Progenitor cell of endocrine pancreas (in vitro differentiated cells): Measurements from ENCODE around the gene GRM8. TPM values are rescaled to one million over a fixed set of nuclear protein-coding genes. Genes with fewer than 3 reads are reported as not detected.

Experiments used
- DNase-seq: peaks from one replicate; pipeline ENCODE4 v3.0.0; 2021; ENCODE audit warnings: low spot score; ENCODE audit not compliant: unreplicated experiment
- H3K27ac Mint-ChIP-seq: 2 replicates; pipeline ENCODE4 v1.8.0; 2021; ENCODE audit warnings: mild to moderate bottlenecking, moderate library complexity, mixed read lengths
- H3K27me3 Mint-ChIP-seq: 2 replicates; pipeline ENCODE4 v1.8.0; 2021; ENCODE audit warnings: mixed read lengths
- H3K36me3 Mint-ChIP-seq: 2 replicates; pipeline ENCODE4 v1.8.0; 2022; ENCODE audit warnings: mixed read lengths; ENCODE audit not compliant: insufficient read depth
- H3K4me1 Mint-ChIP-seq: 2 replicates; pipeline ENCODE4 v1.8.0; 2021; ENCODE audit warnings: low read depth, mixed read lengths
- H3K4me3 Mint-ChIP-seq: 2 replicates; pipeline ENCODE4 v1.8.0; 2021; ENCODE audit warnings: low read depth, mild to moderate bottlenecking, moderate library complexity, mixed read lengths
- H3K9me3 Mint-ChIP-seq: 2 replicates; pipeline ENCODE4 v1.8.0; 2021; ENCODE audit warnings: low read depth, mixed read lengths
- CTCF ChIP-seq: fragments of 200-600 bp; sonication (generic); IDR thresholded peaks from one replicate; pipeline ENCODE4 v1.5.0; 2021; ENCODE audit warnings: antibody characterized with exemption, mild to moderate bottlenecking; ENCODE audit not compliant: unreplicated experiment
- total RNA-seq: library from RNA; stranded (reverse); gene quantifications from 2 replicates; pipeline ENCODE4 v1.2.1, GENCODE V29; 2021

The GRM8 gene
- total RNA-seq, 1 donor from 2014 or later: 4.2 TPM

- H3K27ac Mint-ChIP-seq: no peak overlapping the region
- peaks cover 5% of the 10 kb centered on the region for H3K4me1 Mint-ChIP-seq
- DNase-seq: no peak
- no peaks in the 10 kb centered on the region for H3K9me3 Mint-ChIP-seq
- H3K27me3 Mint-ChIP-seq: peaks cover 74% of the 10 kb centered on the region
- H3K4me3 Mint-ChIP-seq: peak overlapping the region; percentile 82
- H3K36me3 Mint-ChIP-seq: no peaks in the 10 kb centered on the region
- TF ChIP-seq CTCF: no peak
Observed at GRCh38 chr7:127254163-127254684, 1.5 kb upstream of the GRM8 start.

GRCh38 chr7:127253281-127254162 lies 781 bp upstream of the GRM8 start:
- peak; percentile 87 for TF ChIP-seq CTCF
- H3K4me3 Mint-ChIP-seq: peak overlapping the region; percentile 82
- DNase-seq: peak; percentile 74
- peaks cover 5% of the 10 kb centered on the region for H3K4me1 Mint-ChIP-seq
- no peaks in the 10 kb centered on the region for H3K36me3 Mint-ChIP-seq
- no peaks in the 10 kb centered on the region for H3K9me3 Mint-ChIP-seq
- H3K27me3 Mint-ChIP-seq: peaks cover 76% of the 10 kb centered on the region
- no peak overlapping the region for H3K27ac Mint-ChIP-seq

GRCh38 chr7:127252377-127252713 lies 396 bp downstream of the GRM8 start:
- Mint-ChIP-seq H3K27me3 (peaks cover 77% of the 10 kb centered on the region), H3K27ac (peak overlapping the region; percentile 33)
- no peak for TF ChIP-seq CTCF

GRCh38 chr7:127251465-127252376 lies 1.0 kb downstream of the GRM8 start:
- Mint-ChIP-seq H3K27me3 (peaks cover 79% of the 10 kb centered on the region), H3K9me3 (no peaks in the 10 kb centered on the region), H3K4me1 (peaks cover 5% of the 10 kb centered on the region), H3K27ac (peak overlapping the region; percentile 33), H3K36me3 (no peaks in the 10 kb centered on the region), H3K4me3 (peak overlapping the region; percentile 82)
- no peak for TF ChIP-seq CTCF
- DNase-seq: no peak

More at GRCh38 chr7:127252377-127252713, 396 bp downstream of the GRM8 start:
- H3K9me3 Mint-ChIP-seq: no peaks in the 10 kb centered on the region
- no peaks in the 10 kb centered on the region for H3K36me3 Mint-ChIP-seq
- no peak for DNase-seq
- H3K4me3 Mint-ChIP-seq: peak overlapping the region; percentile 82
- H3K4me1 Mint-ChIP-seq: peaks cover 5% of the 10 kb centered on the region

- peaks cover 78% of the 10 kb centered on the region for H3K27me3 Mint-ChIP-seq
- DNase-seq: no peak
Observed at GRCh38 chr7:127251036-127251464, 1.7 kb downstream of the GRM8 start.

More at GRCh38 chr7:127251036-127251464, 1.7 kb downstream of the GRM8 start:
- H3K4me1 Mint-ChIP-seq: peaks cover 5% of the 10 kb centered on the region
- H3K4me3 Mint-ChIP-seq: peak overlapping the region; percentile 55
- no peaks in the 10 kb centered on the region for H3K36me3 Mint-ChIP-seq
- no peak for TF ChIP-seq CTCF
- no peaks in the 10 kb centered on the region for H3K9me3 Mint-ChIP-seq
- H3K27ac Mint-ChIP-seq: no peak overlapping the region
